Measurements from ENCODE around the gene DPP9.

The DPP9 gene

GRCh38 chr19:4633140-4633967 is 90.3 kb downstream of the DPP9 start:
- peak; percentile 63 for FAIRE-seq
- no peak for TF ChIP-seq POU2F2 (IDR thresholded peaks at IDR 0.05; ENCODE audit: low read depth, low read length)
- no peak for TF ChIP-seq SPI1 (IDR thresholded peaks at IDR 0.05; ENCODE audit: low read depth, low read length)
- TF ChIP-seq PAX5 (IDR thresholded peaks at IDR 0.05; ENCODE audit: insufficient read depth, low read length, severe bottlenecking): no peak
- no peak for DNase-seq (ENCODE audit: insufficient read length, low spot score)

Measured in GM12891 (cell line).